Sigmoid colon (tissue), 7 donors: Measurements from ENCODE around the gene CCPG1. TPM values are rescaled to one million over a fixed set of nuclear protein-coding genes. Genes with fewer than 3 reads are reported as not detected.

Source experiments
- DNase-seq: peaks from one replicate; pipeline ENCODE4 v3.0.0-alpha.2; 2019
- H3K27ac ChIP-seq, 4 donors: fragments of 200-600 bp; sonication (generic); one replicate each; pipeline ENCODE4 v1.5.1; 2016 to 2019; ENCODE audit warnings: mild to moderate bottlenecking in 1 of 4
- H3K27me3 ChIP-seq, 3 donors: fragments of 200-600 bp; sonication (generic); one replicate each; pipeline ENCODE4 v1.5.1; 2019; ENCODE audit warnings: mild to moderate bottlenecking in 1 of 3
- H3K36me3 ChIP-seq, 4 donors: fragments of 200-600 bp; sonication (generic); one replicate each; pipeline ENCODE4 v1.5.1; 2016 to 2019
- H3K4me1 ChIP-seq, 4 donors: fragments of 200-600 bp; sonication (generic); one replicate each; pipeline ENCODE4 v1.5.1; 2017 to 2019
- H3K4me3 ChIP-seq, 4 donors: fragments of 200-600 bp; sonication (generic); one replicate each; pipeline ENCODE4 v1.5.1; 2017 to 2019; ENCODE audit warnings: mild to moderate bottlenecking in 2 of 4, moderate library complexity in 1 of 4
- H3K9me3 ChIP-seq, 4 donors: fragments of 200-600 bp in 3 of 4; sonication (generic) in 3 of 4; one replicate each; pipeline versions ENCODE4 v1.5.1 to v1.6.1; 2013 to 2019
- CTCF ChIP-seq, 4 experiments: fragments of 450-650 bp in 3 of 4; fragments of 200-600 bp in 1 of 4; IDR thresholded peaks; one replicate each; pipeline ENCODE4 v1.5.1; 2016 to 2019; ENCODE audit warnings: antibody characterized with exemption in 4 of 4, mild to moderate bottlenecking in 3 of 4, moderate library complexity in 2 of 4
- EP300 ChIP-seq, 4 donors: sonication (generic); formaldehyde crosslinking; IDR thresholded peaks; one replicate each; pipeline ENCODE4 v1.6.1; 2017; ENCODE audit warnings: antibody characterized with exemption in 4 of 4
- POLR2A ChIP-seq, 2 donors: fragments of 450-650 bp; IDR thresholded peaks; one replicate each; pipeline ENCODE4 v1.6.1; 2016; ENCODE audit warnings: antibody characterized with exemption in 2 of 2, mild to moderate bottlenecking in 2 of 2, moderate library complexity in 2 of 2
- POLR2AphosphoS5 ChIP-seq, 4 donors: sonication (generic); formaldehyde crosslinking; IDR thresholded peaks; one replicate each; pipeline ENCODE4 v1.6.1; 2017; ENCODE audit warnings: antibody characterized with exemption in 4 of 4
- WGBS, 2 donors: extraction: QIAGEN DNeasy Blood & Tissue Kit; methylation state at CpG; one replicate each; pipeline ENCODE4 v1.1.7; 2013; 5-methylcytosine and 5-hydroxymethylcytosine counted together
- intact Hi-C: fragments of 100-400 bp; cut with DNase I; formaldehyde crosslinking; loops from one replicate; pipeline ENCODE4 v1.15.1; 2023
- polyA plus RNA-seq, 3 donors: library from polyadenylated mRNA; stranded (reverse); fragments of 200-250 nt; gene quantifications; one replicate each; pipeline ENCODE4 v1.2.3, GENCODE V29; 2013
- total RNA-seq, 4 donors: library from RNA; depleted of rRNA; stranded (reverse); fragments of >200 nt; gene quantifications; one replicate each; pipeline ENCODE4 v1.1.0, GENCODE V29; 2016
- donor health status: healthy with polysubstance abuse.
- donor health status: Bipolar disorder and iron deficiency.
- donor health status: healthy.

The CCPG1 gene
- total and polyA plus RNA-seq, 7 donors, result 7.6 to 58.7 (median 49.0) TPM

- intact Hi-C loops, result no loop called here
- Histone ChIP-seq H3K36me3 (peaks cover 10 to 67% (median 20%) of the 10 kb centered on the region in 4 donors), H3K4me3 (no peak overlapping the region)
These were observed 26.6 kb downstream of the CCPG1 start for GRCh38 chr15:55381595-55381994.

GRCh38 chr15:55379095-55379494 is 29.1 kb downstream of the CCPG1 start:
- Histone ChIP-seq H3K36me3 (peaks cover 10 to 75% (median 18%) of the 10 kb centered on the region in 4 donors), H3K27me3 (no peaks in the 10 kb centered on the region), H3K4me3 (no peak overlapping the region), H3K9me3 (no peaks in the 10 kb centered on the region), H3K4me1 (no peaks in the 10 kb centered on the region), H3K27ac (no peak overlapping the region)
- no peak for DNase-seq
- intact Hi-C loops, result no loop called here
- 89 to 90% methylated on average over 5 of the region's 5 CpGs for WGBS, 2 donors
- TF ChIP-seq CTCF (IDR thresholded peaks at IDR 0.05) (no peak), EP300 (IDR thresholded peaks at IDR 0.05) (no peak), POLR2A (IDR thresholded peaks at IDR 0.05) (no peak), POLR2AphosphoS5 (IDR thresholded peaks at IDR 0.05) (no peak)

More at GRCh38 chr15:55381595-55381994, 26.6 kb downstream of the CCPG1 start:
- DNase-seq, result no peak
- Histone ChIP-seq H3K4me1 (no peaks in the 10 kb centered on the region), H3K27me3 (no peaks in the 10 kb centered on the region), H3K9me3 (no peaks in the 10 kb centered on the region), H3K27ac (no peak overlapping the region)
- TF ChIP-seq CTCF (IDR thresholded peaks at IDR 0.05), result no peak
- TF ChIP-seq POLR2AphosphoS5 (IDR thresholded peaks at IDR 0.05), result no peak
- no peak for TF ChIP-seq EP300 (IDR thresholded peaks at IDR 0.05)
- TF ChIP-seq POLR2A (IDR thresholded peaks at IDR 0.05), result no peak

GRCh38 chr15:55372701-55373440 is 35.3 kb downstream of the CCPG1 start:
- no peaks in the 10 kb centered on the region for H3K9me3 ChIP-seq
- no peaks in the 10 kb centered on the region for H3K27me3 ChIP-seq
- TF ChIP-seq POLR2AphosphoS5 (IDR thresholded peaks at IDR 0.05) (no peak), EP300 (IDR thresholded peaks at IDR 0.05) (no peak), CTCF (IDR thresholded peaks at IDR 0.05) (no peak), POLR2A (IDR thresholded peaks at IDR 0.05) (no peak)
- intact Hi-C loops, result no loop called here
- H3K27ac ChIP-seq, result no peak overlapping the region
- no peak for DNase-seq
- H3K4me3 ChIP-seq, result no peak overlapping the region
- WGBS, 2 donors, result 32 to 34% methylated on average over 3 of the region's 3 CpGs
- H3K36me3 ChIP-seq, result peaks cover 0 to 93% (median 11%) of the 10 kb centered on the region in 4 donors
- H3K4me1 ChIP-seq, result no peaks in the 10 kb centered on the region

- H3K36me3 ChIP-seq, result peaks cover 0 to 73% (median 10%) of the 10 kb centered on the region in 4 donors
- H3K9me3 ChIP-seq, result no peaks in the 10 kb centered on the region
- TF ChIP-seq CTCF (IDR thresholded peaks at IDR 0.05) (no peak), EP300 (IDR thresholded peaks at IDR 0.05) (no peak), POLR2AphosphoS5 (IDR thresholded peaks at IDR 0.05) (no peak), POLR2A (IDR thresholded peaks at IDR 0.05) (no peak)
- no peak for DNase-seq
- no peaks in the 10 kb centered on the region for H3K27me3 ChIP-seq
- intact Hi-C loops, result no loop called here
- H3K27ac ChIP-seq, result no peak overlapping the region
- no peaks in the 10 kb centered on the region for H3K4me1 ChIP-seq
- 82 to 95% methylated on average over 1 of the region's 1 CpG for WGBS, 2 donors
- no peak overlapping the region for H3K4me3 ChIP-seq
These were observed 41.2 kb downstream of the CCPG1 start for GRCh38 chr15:55366981-55367380.
